ENCODE data around the gene COL19A1.

COL19A1 gene

GRCh38 chr6:70072540-70073179 is 206.3 kb downstream of the COL19A1 start:
- TF ChIP-seq CTCF (IDR thresholded peaks at IDR 0.05; ENCODE audit: unreplicated experiment in 3 of 3) = no peak
- H3K27ac Mint-ChIP-seq = no peak overlapping the region
- no peak overlapping the region for H3K4me3 Mint-ChIP-seq
- H3K27me3 Mint-ChIP-seq (ENCODE audit: low read depth) = peaks cover 7% of the 10 kb centered on the region
- H3K4me1 Mint-ChIP-seq = peaks cover 5% of the 10 kb centered on the region
- H3K36me3 Mint-ChIP-seq (ENCODE audit: low read depth) = no peaks in the 10 kb centered on the region
- no peaks in the 10 kb centered on the region for H3K9me3 Mint-ChIP-seq

GRCh38 chr6:70073637-70074036 is 207.3 kb downstream of the COL19A1 start:
- Mint-ChIP-seq H3K27me3 (ENCODE audit: low read depth) (peaks cover 7% of the 10 kb centered on the region), H3K27ac (no peak overlapping the region), H3K36me3 (ENCODE audit: low read depth) (no peaks in the 10 kb centered on the region), H3K9me3 (no peaks in the 10 kb centered on the region), H3K4me1 (peaks cover 5% of the 10 kb centered on the region), H3K4me3 (no peak overlapping the region)
- TF ChIP-seq CTCF (IDR thresholded peaks at IDR 0.05; ENCODE audit: unreplicated experiment in 3 of 3) = no peak

GRCh38 chr6:70079241-70079640 is 212.9 kb downstream of the COL19A1 start:
- TF ChIP-seq CTCF (IDR thresholded peaks at IDR 0.05; ENCODE audit: unreplicated experiment in 3 of 3) = no peak
- Mint-ChIP-seq H3K4me1 (peaks cover 16% of the 10 kb centered on the region), H3K4me3 (no peak overlapping the region), H3K9me3 (no peaks in the 10 kb centered on the region), H3K27ac (no peak overlapping the region), H3K27me3 (ENCODE audit: low read depth) (peaks cover 3% of the 10 kb centered on the region), H3K36me3 (ENCODE audit: low read depth) (no peaks in the 10 kb centered on the region)

- H3K4me1 Mint-ChIP-seq = peaks cover 11% of the 10 kb centered on the region
- H3K4me3 Mint-ChIP-seq = no peak overlapping the region
- peak overlapping the region in 1 of 3 experiments; percentile 54 for H3K27ac Mint-ChIP-seq
- peaks cover 3% of the 10 kb centered on the region for H3K27me3 Mint-ChIP-seq (ENCODE audit: low read depth)
- H3K9me3 Mint-ChIP-seq = no peaks in the 10 kb centered on the region
- no peak for TF ChIP-seq CTCF (IDR thresholded peaks at IDR 0.05; ENCODE audit: unreplicated experiment in 3 of 3)
- H3K36me3 Mint-ChIP-seq (ENCODE audit: low read depth) = no peaks in the 10 kb centered on the region
Observed at GRCh38 chr6:70080443-70081070, 214.2 kb downstream of the COL19A1 start.

GRCh38 chr6:70082830-70083229 is 216.5 kb downstream of the COL19A1 start:
- Mint-ChIP-seq H3K36me3 (ENCODE audit: low read depth) (no peaks in the 10 kb centered on the region), H3K4me3 (no peak overlapping the region), H3K27me3 (ENCODE audit: low read depth) (no peaks in the 10 kb centered on the region), H3K4me1 (peaks cover 11% of the 10 kb centered on the region), H3K27ac (no peak overlapping the region), H3K9me3 (no peaks in the 10 kb centered on the region)
- no peak for TF ChIP-seq CTCF (IDR thresholded peaks at IDR 0.05; ENCODE audit: unreplicated experiment in 3 of 3)

GRCh38 chr6:70086806-70087205 is 220.4 kb downstream of the COL19A1 start:
- H3K36me3 Mint-ChIP-seq (ENCODE audit: low read depth) = no peaks in the 10 kb centered on the region
- TF ChIP-seq CTCF (IDR thresholded peaks at IDR 0.05; ENCODE audit: unreplicated experiment in 3 of 3) = no peak

More at GRCh38 chr6:70086806-70087205, 220.4 kb downstream of the COL19A1 start:
- Mint-ChIP-seq H3K27me3 (ENCODE audit: low read depth) (no peaks in the 10 kb centered on the region), H3K4me3 (no peak overlapping the region), H3K4me1 (no peaks in the 10 kb centered on the region), H3K9me3 (no peaks in the 10 kb centered on the region), H3K27ac (no peak overlapping the region)
